Thymus (tissue), 11 donors: ENCODE results near the gene ACKR4. TPM values are rescaled to one million over a fixed set of nuclear protein-coding genes. Genes with fewer than 3 reads are reported as not detected.
"Not testable (repeated sequence)": the region's sequence is repeated elsewhere in the genome, so short reads cannot be mapped to it uniquely, and the experiment has no call there.

ENCODE experiments used
- DNase-seq, 9 donors: peaks; one replicate each; pipeline ENCODE4 v3.0.0-alpha.2; 2013; ENCODE audit warnings: low spot score in 9 of 9, low read depth in 6 of 9, missing footprints in 1 of 9
- H3K27ac ChIP-seq, 2 donors: one replicate each; pipeline ENCODE4 v1.5.1; 2013; ENCODE audit warnings: control low read depth in 1 of 2, low read depth in 1 of 2, low read length in 1 of 2, mild to moderate bottlenecking in 1 of 2, moderate library complexity in 1 of 2
- H3K27me3 ChIP-seq, 2 donors: one replicate each; pipeline ENCODE4 v1.5.1; 2013; ENCODE audit warnings: low read length in 1 of 2; ENCODE audit not compliant: control insufficient read depth in 2 of 2, insufficient read depth in 1 of 2
- H3K36me3 ChIP-seq, 2 donors: one replicate each; pipeline ENCODE4 v1.5.1; 2013; ENCODE audit warnings: low read length in 1 of 2, mild to moderate bottlenecking in 1 of 2, moderate library complexity in 1 of 2; ENCODE audit not compliant: control insufficient read depth in 2 of 2, insufficient read depth in 2 of 2
- H3K4me1 ChIP-seq, 2 donors: one replicate each; pipeline ENCODE4 v1.5.1; 2013; ENCODE audit warnings: low read length in 2 of 2; ENCODE audit not compliant: control insufficient read depth in 2 of 2, insufficient read depth in 2 of 2
- H3K4me3 ChIP-seq, 2 donors: one replicate each; pipeline ENCODE4 v1.5.1; 2013; ENCODE audit warnings: low read length in 2 of 2, control low read depth in 1 of 2, mild to moderate bottlenecking in 1 of 2
- H3K9me3 ChIP-seq, 2 donors: one replicate each; pipeline ENCODE4 v1.5.1; 2013; ENCODE audit warnings: low read length in 1 of 2, mild to moderate bottlenecking in 1 of 2; ENCODE audit not compliant: control insufficient read depth in 2 of 2, insufficient read depth in 1 of 2
- WGBS: extraction: QIAGEN DNeasy Blood & Tissue Kit; methylation state at CpG from one replicate; pipeline ENCODE4 v1.1.7; 2013; 5-methylcytosine and 5-hydroxymethylcytosine counted together
- polyA plus RNA-seq: library from polyadenylated mRNA; stranded (reverse); fragments of 200-250 nt; gene quantifications from one replicate; pipeline ENCODE4 v1.2.3, GENCODE V29; 2013
- total RNA-seq: library from RNA; stranded (reverse); fragments of 120-200 nt; gene quantifications from one replicate; pipeline ENCODE4 v1.2.4, GENCODE V29; 2013
- donor health status: healthy.

Gene ACKR4
- total and polyA plus RNA-seq, 2 donors: 0.71 to 0.94 TPM

DNA sequence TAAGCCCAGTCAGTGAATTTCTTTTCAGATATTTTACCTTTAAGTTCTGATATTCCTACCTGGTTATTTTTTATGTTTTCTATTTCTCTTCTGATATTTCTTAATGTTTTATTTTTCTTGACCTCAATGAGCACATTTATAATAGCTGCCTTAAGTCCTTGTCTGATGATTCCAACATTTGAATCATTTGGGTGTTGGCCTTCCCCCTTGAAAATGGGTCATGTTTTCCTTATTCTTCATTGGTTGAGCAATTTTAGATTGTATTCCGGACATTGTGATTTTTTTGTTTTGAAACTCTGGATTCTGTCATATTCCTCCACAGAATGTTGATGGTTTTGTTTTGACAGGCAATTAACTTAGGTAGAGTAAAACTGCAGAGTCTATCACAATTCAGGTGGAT is 9.7 kb upstream of the ACKR4 start:
- no peaks in the 10 kb centered on the region for H3K27me3 ChIP-seq
- no peaks in the 10 kb centered on the region for H3K9me3 ChIP-seq
- no peaks in the 10 kb centered on the region for H3K36me3 ChIP-seq
- WGBS: 93% methylated on average over 1 of the region's 1 CpG
- H3K4me1 ChIP-seq: no peaks in the 10 kb centered on the region
- no peak overlapping the region for H3K4me3 ChIP-seq
- no peak overlapping the region for H3K27ac ChIP-seq
- no peak for DNase-seq

DNA sequence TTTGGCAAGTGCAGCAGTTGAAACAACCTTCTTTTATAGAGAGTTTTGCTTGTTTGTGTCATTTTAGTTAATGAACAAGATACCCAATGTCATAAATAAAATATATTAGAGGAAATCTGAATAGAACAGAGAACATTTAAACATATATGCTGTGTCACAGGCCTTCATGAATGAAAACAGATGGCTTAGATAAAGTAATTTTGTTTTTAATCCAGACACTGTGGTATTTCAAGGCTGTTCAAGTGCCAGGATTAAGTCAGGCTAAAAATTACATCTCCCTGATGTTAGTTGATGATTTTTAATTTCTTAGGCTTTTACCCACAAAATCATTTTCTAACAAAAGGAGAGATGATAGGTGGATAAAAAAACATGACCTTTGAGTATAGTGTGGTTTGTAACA is 4.9 kb upstream of the ACKR4 start:
- Histone ChIP-seq H3K4me3 (no peak overlapping the region), H3K9me3 (no peaks in the 10 kb centered on the region), H3K27me3 (no peaks in the 10 kb centered on the region), H3K4me1 (no peaks in the 10 kb centered on the region), H3K27ac (no peak overlapping the region), H3K36me3 (no peaks in the 10 kb centered on the region)
- DNase-seq: no peak

DNA sequence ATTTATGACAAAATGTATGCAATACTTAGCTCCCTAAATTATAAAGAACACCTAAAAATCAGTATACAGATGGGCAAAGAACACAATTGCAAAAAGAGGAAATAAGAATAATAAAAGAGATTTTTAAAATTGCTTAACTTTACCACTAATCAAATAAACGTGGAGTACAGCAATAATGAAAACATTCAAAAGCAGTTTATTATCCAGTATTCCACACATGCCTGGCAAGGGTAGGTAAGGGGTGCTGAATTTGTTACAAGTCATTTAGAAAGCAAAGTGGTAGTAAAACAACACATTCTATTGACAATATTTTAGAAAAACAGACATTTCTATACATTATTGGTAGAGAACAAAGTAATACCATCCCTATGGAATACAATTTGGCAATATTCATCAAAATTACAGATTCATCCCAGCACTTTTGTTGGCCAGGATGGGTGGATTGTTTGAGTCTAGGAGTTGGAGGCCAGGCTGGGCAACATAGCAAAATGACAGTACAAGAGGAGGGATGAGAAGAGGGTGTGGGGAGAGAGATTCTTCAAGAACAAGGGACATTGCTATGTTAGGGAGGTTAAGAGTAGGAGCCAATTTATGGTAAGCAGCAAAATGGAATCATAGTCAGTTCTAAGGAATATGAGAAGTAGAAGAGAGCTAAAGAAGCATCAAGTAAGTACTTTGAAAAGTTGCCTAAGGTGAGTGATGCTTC is 3.7 kb upstream of the ACKR4 start:
- 78% methylated on average over 1 of the region's 1 CpG for WGBS
- no peak overlapping the region for H3K4me3 ChIP-seq
- H3K4me1 ChIP-seq: no peaks in the 10 kb centered on the region
- H3K27me3 ChIP-seq: no peaks in the 10 kb centered on the region
- no peak overlapping the region for H3K27ac ChIP-seq
- H3K36me3 ChIP-seq: no peaks in the 10 kb centered on the region
- DNase-seq: no peak
- no peaks in the 10 kb centered on the region for H3K9me3 ChIP-seq

DNA sequence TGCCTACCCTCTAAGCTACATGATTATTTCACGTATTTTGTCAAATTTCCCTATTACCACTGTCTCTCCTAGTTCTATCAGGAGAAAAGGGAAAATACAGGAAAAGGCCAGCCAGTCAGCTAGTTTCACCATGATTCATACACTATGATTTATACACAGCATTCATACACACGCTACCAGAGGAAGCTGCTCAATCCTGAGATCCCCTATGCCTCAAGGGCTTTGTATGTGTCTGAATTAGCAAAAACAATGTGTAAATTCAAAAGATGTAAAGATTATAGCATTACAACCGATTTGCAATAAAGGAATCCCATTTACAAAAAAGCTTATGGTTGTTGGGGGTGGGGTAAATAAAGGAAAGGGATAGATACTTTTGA is 3.1 kb upstream of the ACKR4 start:
- Histone ChIP-seq H3K27me3 (no peaks in the 10 kb centered on the region), H3K4me3 (no peak overlapping the region), H3K9me3 (no peaks in the 10 kb centered on the region), H3K27ac (no peak overlapping the region), H3K4me1 (no peaks in the 10 kb centered on the region), H3K36me3 (peaks cover 0 to 4% of the 10 kb centered on the region in 2 donors)
- DNase-seq: no peak
- WGBS: 80% methylated on average over 3 of the region's 3 CpGs

DNA sequence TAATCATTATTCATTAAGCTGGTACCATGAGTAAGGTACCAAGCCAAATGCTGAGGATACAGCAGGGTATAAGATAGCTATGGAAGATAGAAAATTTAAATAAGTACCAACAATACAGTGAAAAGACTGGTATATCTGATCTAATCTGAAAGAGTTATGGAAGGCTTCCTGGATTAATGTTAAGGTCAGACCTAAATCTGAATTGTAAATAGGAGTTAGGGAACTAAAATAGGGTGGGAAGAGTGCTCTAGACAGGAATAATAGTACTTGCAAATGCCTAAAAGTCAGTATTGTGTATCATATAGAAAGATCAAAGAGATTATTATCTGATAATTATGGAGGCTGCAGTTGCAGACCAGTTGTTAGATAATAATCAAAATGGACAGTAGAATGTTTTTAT is 2.6 kb upstream of the ACKR4 start:
- Histone ChIP-seq H3K4me1 (no peaks in the 10 kb centered on the region), H3K27ac (no peak overlapping the region), H3K9me3 (no peaks in the 10 kb centered on the region), H3K36me3 (peaks cover 0 to 4% of the 10 kb centered on the region in 2 donors), H3K27me3 (no peaks in the 10 kb centered on the region), H3K4me3 (no peak overlapping the region)
- no peak for DNase-seq

DNA sequence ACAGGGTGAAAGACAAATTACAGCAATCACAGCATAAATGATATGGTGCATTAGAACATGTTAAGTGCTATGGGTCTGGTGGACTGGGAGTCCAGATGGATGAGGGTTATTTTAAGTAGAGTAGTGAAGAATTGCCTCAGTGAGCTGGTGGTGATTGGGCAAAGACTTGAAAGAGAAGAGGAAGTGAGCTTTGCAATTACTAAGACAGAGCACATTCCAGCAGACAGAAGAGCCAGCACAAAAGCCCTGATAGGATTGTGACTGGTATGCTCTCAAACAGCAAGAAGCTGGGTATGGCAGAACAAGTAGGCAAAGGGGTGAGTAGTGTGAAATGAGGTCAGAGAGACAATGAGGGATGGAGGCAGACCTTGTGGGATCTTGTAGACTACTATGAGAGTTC is 2.1 kb upstream of the ACKR4 start:
- DNase-seq: no peak
- H3K4me1 ChIP-seq: no peaks in the 10 kb centered on the region

DNA sequence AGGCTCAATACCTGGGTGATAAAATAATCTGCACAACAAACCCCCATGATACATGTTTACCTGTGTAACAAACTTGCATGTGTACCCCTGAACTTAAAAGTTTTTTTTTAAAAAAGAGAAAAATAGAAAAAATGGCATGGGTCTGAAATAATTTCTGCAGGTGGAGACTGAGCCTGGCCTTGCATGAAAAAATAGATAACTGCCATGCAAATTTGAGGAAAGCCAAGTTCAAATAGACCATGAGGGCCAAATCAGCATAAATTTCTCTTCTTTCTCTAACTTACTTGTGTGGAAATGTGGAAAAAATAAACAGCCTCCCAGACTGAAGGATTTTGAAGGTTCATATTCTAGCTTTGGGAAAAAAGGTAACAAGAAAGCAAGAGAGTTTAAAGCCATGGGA is 744 bp upstream of the ACKR4 start:
- H3K36me3 ChIP-seq: peaks cover 0 to 4% of the 10 kb centered on the region in 2 donors
- no peaks in the 10 kb centered on the region for H3K9me3 ChIP-seq
- no peak for DNase-seq
- no peaks in the 10 kb centered on the region for H3K27me3 ChIP-seq
- no peaks in the 10 kb centered on the region for H3K4me1 ChIP-seq
- no peak overlapping the region for H3K27ac ChIP-seq
- H3K4me3 ChIP-seq: no peak overlapping the region

More for the DNA sequence above, 2.1 kb upstream of the ACKR4 start:
- Histone ChIP-seq H3K27ac (no peak overlapping the region), H3K27me3 (no peaks in the 10 kb centered on the region), H3K9me3 (no peaks in the 10 kb centered on the region), H3K4me3 (no peak overlapping the region), H3K36me3 (peaks cover 0 to 4% of the 10 kb centered on the region in 2 donors)

DNA sequence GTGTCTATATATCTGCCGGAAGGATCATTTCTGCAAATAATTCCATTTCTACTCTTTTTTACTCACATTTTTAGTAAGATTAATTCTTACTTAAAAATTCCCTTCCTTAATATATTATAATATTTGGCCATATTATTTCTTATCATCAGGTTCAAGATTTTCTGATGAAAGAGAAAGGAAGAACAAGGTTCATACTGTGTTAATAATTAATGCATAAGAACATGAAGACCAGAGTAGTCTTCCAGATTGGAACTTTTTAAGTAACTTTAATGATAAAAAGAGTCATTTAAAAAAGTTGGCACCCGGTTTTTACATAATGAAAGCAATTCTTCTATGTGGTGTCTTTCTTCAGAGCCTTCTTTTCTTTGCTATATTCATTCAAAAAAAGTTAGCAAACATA is 590 bp downstream of the ACKR4 start:
- H3K27me3 ChIP-seq: no peaks in the 10 kb centered on the region
- peaks cover 0 to 4% of the 10 kb centered on the region in 2 donors for H3K36me3 ChIP-seq
- DNase-seq: no peak
- H3K4me1 ChIP-seq: no peaks in the 10 kb centered on the region
- H3K4me3 ChIP-seq: no peak overlapping the region
- WGBS: 99% methylated on average over 2 of the region's 2 CpGs
- no peak overlapping the region for H3K27ac ChIP-seq
- no peaks in the 10 kb centered on the region for H3K9me3 ChIP-seq

DNA sequence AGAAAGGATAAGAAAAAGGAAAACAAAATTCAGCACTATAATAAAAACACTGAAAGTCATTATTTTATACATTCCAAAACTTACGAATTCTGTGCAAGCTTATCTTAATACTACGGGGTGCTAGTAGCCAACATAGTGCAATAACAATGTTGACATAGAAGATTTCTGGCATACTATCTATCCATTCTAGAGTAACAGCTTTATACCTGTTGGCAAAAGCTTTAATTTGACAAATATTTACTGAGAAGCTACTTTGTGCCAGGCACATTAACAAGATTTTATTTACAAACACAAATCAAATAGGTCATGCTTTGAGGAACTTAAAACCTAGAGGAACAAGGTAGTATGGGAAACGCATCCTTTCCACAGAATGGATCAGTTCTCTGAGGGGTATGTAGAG is 1.1 kb downstream of the ACKR4 start:
- no peaks in the 10 kb centered on the region for H3K9me3 ChIP-seq
- DNase-seq: no peak
- peaks cover 4% of the 10 kb centered on the region in 2 donors for H3K36me3 ChIP-seq
- H3K27me3 ChIP-seq: no peaks in the 10 kb centered on the region
- no peak overlapping the region for H3K27ac ChIP-seq
- no peak overlapping the region for H3K4me3 ChIP-seq
- WGBS: 96% methylated on average over 3 of the region's 3 CpGs
- H3K4me1 ChIP-seq: no peaks in the 10 kb centered on the region

DNA sequence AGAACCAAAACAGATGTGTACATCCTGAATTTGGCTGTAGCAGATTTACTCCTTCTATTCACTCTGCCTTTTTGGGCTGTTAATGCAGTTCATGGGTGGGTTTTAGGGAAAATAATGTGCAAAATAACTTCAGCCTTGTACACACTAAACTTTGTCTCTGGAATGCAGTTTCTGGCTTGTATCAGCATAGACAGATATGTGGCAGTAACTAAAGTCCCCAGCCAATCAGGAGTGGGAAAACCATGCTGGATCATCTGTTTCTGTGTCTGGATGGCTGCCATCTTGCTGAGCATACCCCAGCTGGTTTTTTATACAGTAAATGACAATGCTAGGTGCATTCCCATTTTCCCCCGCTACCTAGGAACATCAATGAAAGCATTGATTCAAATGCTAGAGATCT is 3.5 kb downstream of the ACKR4 start:
- DNase-seq, H3K27me3 ChIP-seq, H3K36me3 ChIP-seq, H3K4me1 ChIP-seq, H3K27ac ChIP-seq, H3K4me3 ChIP-seq, H3K9me3 ChIP-seq: not testable (repeated sequence)
- no CpG with 5 or more reads among the region's 1 CpG for WGBS
